Activated CD4-positive, alpha-beta T cell treated with anti-CD3 and anti-CD28 coated beads, Interleukin-2, amount 10 ng/mL, durations not matched to agents 24 days and 14 days (primary cell): ENCODE results near the gene CORO7. TPM values are rescaled to one million over a fixed set of nuclear protein-coding genes. Genes with fewer than 3 reads are reported as not detected.

Source experiments
- DNase-seq: peaks from one replicate; pipeline ENCODE4 v3.0.0; 2022
- H3K27ac Mint-ChIP-seq: one replicate; pipeline ENCODE4 v1.8.0; 2022; ENCODE audit warnings: mild to moderate bottlenecking, mixed read lengths
- H3K27me3 Mint-ChIP-seq: one replicate; pipeline ENCODE4 v1.8.0; 2022; ENCODE audit warnings: mixed read lengths
- H3K36me3 Mint-ChIP-seq: one replicate; pipeline ENCODE4 v1.8.0; 2022; ENCODE audit warnings: low read depth, mild to moderate bottlenecking, mixed read lengths
- H3K4me1 Mint-ChIP-seq: one replicate; pipeline ENCODE4 v1.8.0; 2021; ENCODE audit warnings: mixed read lengths
- H3K4me3 Mint-ChIP-seq: one replicate; pipeline ENCODE4 v1.8.0; 2022; ENCODE audit warnings: mild to moderate bottlenecking, moderate library complexity, mixed read lengths
- H3K9me3 Mint-ChIP-seq: one replicate; pipeline ENCODE4 v1.8.0; 2021; ENCODE audit warnings: mixed read lengths
- intact Hi-C: fragments of 100-400 bp; cut with micrococcal nuclease; formaldehyde crosslinking; loops from one replicate; pipeline ENCODE4 v1.15.1; 2023
- total RNA-seq: library from RNA; stranded (reverse); gene quantifications from 2 replicates; pipeline ENCODE4 v1.2.3, GENCODE V29; 2022

CORO7 gene
- total RNA-seq, 1 donor from 2014 or later = 93.3 TPM

GRCh38 chr16:4371357-4372000 is 44.9 kb downstream of the CORO7 start, which contains the start of gene VASN:
TSS of gene VASN (plus strand) at chr16:4371848. CDS start at chr16:4380878, 9,030 bp downstream.
- Mint-ChIP-seq H3K4me1 (no peaks in the 10 kb centered on the region), H3K36me3 (peaks cover 2% of the 10 kb centered on the region), H3K27ac (no peak within 1 kb of the TSS), H3K27me3 (no peaks in the 10 kb centered on the region), H3K4me3 (peak within 1 kb of the TSS; percentile 68), H3K9me3 (no peaks in the 10 kb centered on the region)
- peak; percentile 92 for DNase-seq
- intact Hi-C loops = loop anchor here (5.0 kb wide), 1 partner anchor 46 kb away; the partner anchor contains the start of gene CORO7

- intact Hi-C loops = loop anchor here (5.0 kb wide), 1 partner anchor 47 kb away; the partner anchor contains the start of gene CORO7
- H3K9me3 Mint-ChIP-seq = no peaks in the 10 kb centered on the region
- H3K27me3 Mint-ChIP-seq = no peaks in the 10 kb centered on the region
- DNase-seq = no peak
- H3K4me1 Mint-ChIP-seq = no peaks in the 10 kb centered on the region
- H3K36me3 Mint-ChIP-seq = peaks cover 2% of the 10 kb centered on the region
- H3K4me3 Mint-ChIP-seq = no peak overlapping the region
- H3K27ac Mint-ChIP-seq = no peak overlapping the region
Measured at GRCh38 chr16:4370570-4371356, 45.6 kb downstream of the CORO7 start.

DNA sequence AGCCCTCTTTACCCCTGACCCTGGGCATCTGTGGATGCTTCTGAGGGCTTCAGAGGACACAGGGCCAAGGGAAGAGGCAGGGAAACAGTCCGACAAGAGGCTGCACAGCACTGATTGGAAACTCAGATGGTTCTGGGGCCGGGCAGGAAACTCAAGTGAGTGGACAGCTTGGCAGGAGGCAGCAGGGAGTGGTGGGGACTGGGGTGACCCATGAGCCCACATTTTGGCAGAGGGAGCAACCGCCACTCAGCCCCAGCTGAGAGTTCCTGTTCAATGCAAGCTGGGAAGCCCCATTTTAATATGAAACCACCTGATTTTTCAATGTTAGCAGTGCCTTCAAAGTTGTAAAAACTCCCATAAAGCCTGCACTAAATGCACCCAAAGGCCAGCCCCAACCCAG is 46.2 kb downstream of the CORO7 start:
- DNase-seq = no peak
- no peak overlapping the region for H3K27ac Mint-ChIP-seq
- no peaks in the 10 kb centered on the region for H3K4me1 Mint-ChIP-seq
- peaks cover 5% of the 10 kb centered on the region for H3K36me3 Mint-ChIP-seq
- H3K4me3 Mint-ChIP-seq = no peak overlapping the region
- H3K9me3 Mint-ChIP-seq = no peaks in the 10 kb centered on the region
- intact Hi-C loops = loop anchor here (5.0 kb wide), 1 partner anchor 47 kb away; the partner anchor contains the start of gene CORO7
- H3K27me3 Mint-ChIP-seq = no peaks in the 10 kb centered on the region

GRCh38 chr16:4369007-4369733 is 47.2 kb downstream of the CORO7 start:
- H3K27me3 Mint-ChIP-seq = no peaks in the 10 kb centered on the region
- peaks cover 5% of the 10 kb centered on the region for H3K36me3 Mint-ChIP-seq
- intact Hi-C loops = no loop called here
- no peak for DNase-seq
- no peaks in the 10 kb centered on the region for H3K4me1 Mint-ChIP-seq
- H3K27ac Mint-ChIP-seq = no peak overlapping the region
- H3K4me3 Mint-ChIP-seq = no peak overlapping the region
- no peaks in the 10 kb centered on the region for H3K9me3 Mint-ChIP-seq

GRCh38 chr16:4367393-4367856 is 49.0 kb downstream of the CORO7 start:
- no peaks in the 10 kb centered on the region for H3K27me3 Mint-ChIP-seq
- H3K9me3 Mint-ChIP-seq = no peaks in the 10 kb centered on the region
- peak overlapping the region; percentile 5 for H3K27ac Mint-ChIP-seq
- DNase-seq = no peak
- intact Hi-C loops = no loop called here
- H3K4me1 Mint-ChIP-seq = no peaks in the 10 kb centered on the region
- H3K36me3 Mint-ChIP-seq = peaks cover 18% of the 10 kb centered on the region
- no peak overlapping the region for H3K4me3 Mint-ChIP-seq

GRCh38 chr16:4366016-4366415 is 50.4 kb downstream of the CORO7 start:
- peaks cover 21% of the 10 kb centered on the region for H3K36me3 Mint-ChIP-seq
- intact Hi-C loops = no loop called here
- H3K27me3 Mint-ChIP-seq = no peaks in the 10 kb centered on the region
- H3K4me1 Mint-ChIP-seq = no peaks in the 10 kb centered on the region
- no peaks in the 10 kb centered on the region for H3K9me3 Mint-ChIP-seq
- H3K27ac Mint-ChIP-seq = no peak overlapping the region
- H3K4me3 Mint-ChIP-seq = no peak overlapping the region
- no peak for DNase-seq

DNA sequence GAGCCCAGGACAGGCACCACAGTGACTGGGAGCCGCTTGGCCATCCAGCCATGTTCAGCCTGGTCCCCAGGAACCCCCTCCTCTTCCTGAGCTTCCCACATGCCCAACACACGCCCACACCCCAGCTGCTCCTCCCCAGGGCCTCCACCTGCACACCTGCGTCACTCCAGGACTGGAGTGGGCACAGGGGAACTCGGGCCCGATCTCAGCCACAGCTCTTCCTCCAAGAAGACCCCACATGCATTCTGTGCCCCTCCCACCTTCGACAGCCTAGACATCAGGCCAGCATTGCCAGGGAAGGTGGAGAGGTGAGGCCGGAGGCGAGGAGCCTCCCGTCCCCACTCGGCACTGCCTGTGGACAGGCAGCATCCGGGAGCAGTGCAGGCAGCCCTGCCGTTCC is 50.8 kb downstream of the CORO7 start:
- intact Hi-C loops = no loop called here
- H3K36me3 Mint-ChIP-seq = peaks cover 25% of the 10 kb centered on the region
- no peak for DNase-seq
- no peaks in the 10 kb centered on the region for H3K4me1 Mint-ChIP-seq
- H3K27ac Mint-ChIP-seq = no peak overlapping the region
- no peak overlapping the region for H3K4me3 Mint-ChIP-seq
- no peaks in the 10 kb centered on the region for H3K27me3 Mint-ChIP-seq
- no peaks in the 10 kb centered on the region for H3K9me3 Mint-ChIP-seq

GRCh38 chr16:4365014-4365406 is 51.4 kb downstream of the CORO7 start:
- Mint-ChIP-seq H3K4me3 (no peak overlapping the region), H3K9me3 (no peaks in the 10 kb centered on the region), H3K27me3 (no peaks in the 10 kb centered on the region), H3K4me1 (no peaks in the 10 kb centered on the region), H3K27ac (no peak overlapping the region), H3K36me3 (peaks cover 27% of the 10 kb centered on the region)
- no peak for DNase-seq
- intact Hi-C loops = no loop called here

- H3K36me3 Mint-ChIP-seq = peaks cover 29% of the 10 kb centered on the region
- H3K27me3 Mint-ChIP-seq = no peaks in the 10 kb centered on the region
- no peaks in the 10 kb centered on the region for H3K9me3 Mint-ChIP-seq
- intact Hi-C loops = no loop called here
- no peak overlapping the region for H3K4me3 Mint-ChIP-seq
- no peak overlapping the region for H3K27ac Mint-ChIP-seq
- H3K4me1 Mint-ChIP-seq = no peaks in the 10 kb centered on the region
- no peak for DNase-seq
Measured at GRCh38 chr16:4364196-4365013, 52.0 kb downstream of the CORO7 start.

DNA sequence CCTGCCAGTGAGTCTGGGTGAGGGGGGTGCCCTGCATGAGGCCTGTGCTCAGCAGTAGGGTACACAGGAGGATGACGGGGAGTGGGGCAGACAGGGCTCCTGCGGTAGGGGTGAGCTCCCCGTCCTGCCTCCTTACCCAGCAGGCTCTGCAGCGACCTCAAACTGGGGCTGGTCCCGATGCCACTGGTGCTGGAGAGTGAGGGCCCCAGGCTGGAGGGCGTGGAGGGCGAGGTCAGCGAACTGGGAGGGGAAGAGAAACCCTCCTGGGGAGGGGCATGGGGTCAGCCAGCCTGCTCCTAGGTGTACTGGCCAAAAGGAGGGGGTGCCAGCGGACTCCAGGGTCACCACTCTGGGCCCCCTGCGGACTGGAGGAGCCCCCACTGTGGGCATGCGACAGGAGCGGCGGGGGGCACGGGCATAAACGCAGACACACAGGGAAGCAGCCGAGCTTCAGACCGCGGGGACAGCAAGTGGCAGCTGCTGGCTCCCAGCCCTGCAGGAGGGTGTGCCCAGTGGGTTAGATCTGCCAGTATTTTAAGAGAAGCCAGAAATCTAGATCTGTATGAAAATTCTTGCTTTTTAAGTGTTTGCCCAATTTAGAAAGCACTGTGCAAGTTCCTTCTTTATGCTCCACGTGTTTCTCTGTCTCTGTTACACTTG is 53.8 kb downstream of the CORO7 start:
- intact Hi-C loops = no loop called here
- no peak for DNase-seq
- no peak overlapping the region for H3K27ac Mint-ChIP-seq
- H3K9me3 Mint-ChIP-seq = no peaks in the 10 kb centered on the region
- peaks cover 31% of the 10 kb centered on the region for H3K36me3 Mint-ChIP-seq
- H3K4me1 Mint-ChIP-seq = no peaks in the 10 kb centered on the region
- no peak overlapping the region for H3K4me3 Mint-ChIP-seq
- no peaks in the 10 kb centered on the region for H3K27me3 Mint-ChIP-seq

GRCh38 chr16:4361944-4362311 is 54.5 kb downstream of the CORO7 start:
- Mint-ChIP-seq H3K27ac (no peak overlapping the region), H3K4me1 (no peaks in the 10 kb centered on the region), H3K36me3 (peaks cover 35% of the 10 kb centered on the region), H3K4me3 (no peak overlapping the region), H3K9me3 (no peaks in the 10 kb centered on the region), H3K27me3 (no peaks in the 10 kb centered on the region)
- intact Hi-C loops = loop anchor here (2.0 kb wide), 1 partner anchor 41 kb away; no protein-coding TSS in a partner anchor
- DNase-seq = no peak

DNA sequence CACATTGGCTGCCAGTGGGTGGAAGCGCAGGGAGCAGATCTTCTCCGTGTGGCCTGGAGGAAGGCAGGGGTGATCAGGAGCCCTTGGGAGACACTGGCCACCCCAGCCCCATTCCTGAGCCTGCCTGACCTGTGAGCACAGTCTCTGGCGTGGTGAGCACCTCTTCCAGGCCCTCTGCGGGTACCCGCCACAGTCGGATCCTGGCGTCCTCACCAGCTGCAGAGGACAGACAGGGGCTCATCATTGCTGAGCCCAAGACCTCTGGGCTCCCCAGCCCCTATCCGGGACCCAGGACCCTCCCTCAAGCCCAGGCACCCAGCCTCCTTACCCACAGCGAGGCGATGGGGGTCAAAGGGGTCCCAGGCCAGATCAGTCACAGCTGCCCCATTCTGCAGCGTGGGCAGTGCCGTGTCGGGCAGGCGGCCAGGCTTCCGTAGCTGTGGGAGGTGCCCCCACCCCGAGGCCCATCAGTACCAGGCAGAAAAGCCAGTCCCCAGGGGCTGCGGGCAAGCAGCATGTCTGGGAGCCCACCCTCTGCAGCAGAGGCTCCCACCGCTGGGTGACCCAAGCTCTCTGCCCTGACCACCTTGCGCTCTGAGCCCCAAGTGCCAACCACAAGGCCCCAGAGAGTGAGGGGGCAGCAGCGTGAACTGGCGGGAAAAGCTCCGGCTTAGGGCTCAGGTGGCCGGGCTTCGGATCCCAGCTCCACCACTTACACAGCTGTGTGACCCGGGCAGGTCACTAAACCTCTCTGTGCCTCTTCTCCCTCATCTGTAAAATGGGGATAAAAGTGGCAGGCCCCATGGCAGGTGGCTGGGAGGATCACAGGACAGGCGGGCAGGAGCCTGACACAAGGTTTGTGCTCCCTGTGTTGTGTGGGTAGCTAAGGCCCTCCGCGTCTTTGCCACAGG is 55.1 kb downstream of the CORO7 start:
- no peak overlapping the region for H3K27ac Mint-ChIP-seq
- H3K9me3 Mint-ChIP-seq = no peaks in the 10 kb centered on the region
- intact Hi-C loops = loop anchor here (2.0 kb wide), 1 partner anchor 42 kb away; no protein-coding TSS in a partner anchor
- no peak overlapping the region for H3K4me3 Mint-ChIP-seq
- DNase-seq = no peak
- no peaks in the 10 kb centered on the region for H3K27me3 Mint-ChIP-seq
- no peaks in the 10 kb centered on the region for H3K4me1 Mint-ChIP-seq
- peaks cover 35% of the 10 kb centered on the region for H3K36me3 Mint-ChIP-seq
